CD14-positive monocyte (primary cell): ENCODE data around the gene RELT. TPM values are rescaled to one million over a fixed set of nuclear protein-coding genes. Genes with fewer than 3 reads are reported as not detected.
A peak's percentile ranks its signal among the peaks of the same experiment; 100 is the strongest.

ENCODE experiments used
- DNase-seq, 3 donors: peaks; one replicate each; pipeline ENCODE4 v3.0.0-alpha.2; 2011 to 2022
- H2AFZ ChIP-seq: 2 replicates; pipeline ENCODE4 v1.6.0; 2012; ENCODE audit warnings: mild to moderate bottlenecking, low read depth, low read length, inconsistent platforms; ENCODE audit not compliant: insufficient read depth, poor library complexity, severe bottlenecking
- H3K27ac ChIP-seq, 2 donors: 1 replicate in 1 of 2; 2 replicates in 1 of 2; pipeline ENCODE4 v1.5.1; 2012 to 2013; ENCODE audit warnings: low read length in 2 of 2, control low read depth in 1 of 2, inconsistent platforms in 1 of 2, low read depth in 1 of 2, mild to moderate bottlenecking in 1 of 2
- H3K27me3 ChIP-seq, 2 donors: one replicate each; pipeline versions ENCODE4 v1.6.0 to v1.6.1; 2011 to 2013; ENCODE audit warnings: low read length in 2 of 2; ENCODE audit not compliant: control insufficient read depth in 2 of 2, insufficient read depth in 2 of 2
- H3K36me3 ChIP-seq, 2 donors: replicated peaks in 1 of 2; 1 replicate in 1 of 2; 2 replicates in 1 of 2; pipeline versions ENCODE4 v1.5.1 to v1.6.1; 2012 to 2013; ENCODE audit warnings: low read length in 2 of 2, control low read depth in 1 of 2, inconsistent platforms in 1 of 2, mild to moderate bottlenecking in 1 of 2; ENCODE audit not compliant: insufficient read depth in 2 of 2, control insufficient read depth in 1 of 2
- H3K4me1 ChIP-seq, 2 donors: 1 replicate in 1 of 2; 2 replicates in 1 of 2; pipeline versions ENCODE4 v1.5.1 to v1.6.1; 2012 to 2013; ENCODE audit warnings: low read length in 2 of 2, control low read depth in 1 of 2, inconsistent platforms in 1 of 2, mild to moderate bottlenecking in 1 of 2, moderate library complexity in 1 of 2; ENCODE audit not compliant: insufficient read depth in 2 of 2, control insufficient read depth in 1 of 2
- H3K4me2 ChIP-seq: replicated peaks from 2 replicates; pipeline ENCODE3; 2012; ENCODE audit warnings: low read length, moderate library complexity, mild to moderate bottlenecking; ENCODE audit not compliant: poor library complexity, severe bottlenecking; ENCODE audit errors: extremely low read depth
- H3K4me3 ChIP-seq, 3 experiments: fragments of 200-600 bp in 1 of 3; sonication (generic) in 1 of 3; replicated peaks in 1 of 3; 1 replicate in 2 of 3; 2 replicates in 1 of 3; pipeline ENCODE4 v1.5.1; 2011 to 2013; ENCODE audit warnings: low read length in 3 of 3, mild to moderate bottlenecking in 3 of 3, control low read depth in 2 of 3, low read depth in 2 of 3, inconsistent platforms in 1 of 3, moderate library complexity in 1 of 3
- H3K79me2 ChIP-seq: 2 replicates; pipeline ENCODE4 v1.6.0; 2012; ENCODE audit warnings: mild to moderate bottlenecking, control low read depth, inconsistent platforms, low read length, moderate library complexity; ENCODE audit not compliant: insufficient read depth
- H3K9ac ChIP-seq: 2 replicates; pipeline ENCODE4 v1.6.0; 2017; ENCODE audit warnings: low read length, mild to moderate bottlenecking; ENCODE audit not compliant: insufficient read depth, poor library complexity, severe bottlenecking
- H3K9me3 ChIP-seq, 2 donors: replicated peaks in 1 of 2; 1 replicate in 1 of 2; 2 replicates in 1 of 2; pipeline versions ENCODE4 v1.5.1 to v1.6.1; 2012 to 2013; ENCODE audit warnings: low read length in 2 of 2, control low read depth in 1 of 2; ENCODE audit not compliant: control insufficient read depth in 1 of 2, insufficient read depth in 1 of 2
- H4K20me1 ChIP-seq: 2 replicates; pipeline ENCODE4 v1.6.0; 2012; ENCODE audit warnings: mild to moderate bottlenecking, low read length, control low read depth, moderate library complexity; ENCODE audit not compliant: insufficient read depth
- H3K27ac Mint-ChIP-seq, 7 donors: one replicate each; pipeline ENCODE4 v1.8.0; 2020; ENCODE audit warnings: mild to moderate bottlenecking in 7 of 7, mixed read lengths in 7 of 7, moderate library complexity in 6 of 7, inconsistent platforms in 2 of 7
- H3K27me3 Mint-ChIP-seq, 3 donors: one replicate each; pipeline ENCODE4 v1.8.0; 2021 to 2022; ENCODE audit warnings: low read depth in 3 of 3, mild to moderate bottlenecking in 3 of 3, mixed read lengths in 3 of 3, moderate library complexity in 3 of 3, inconsistent platforms in 1 of 3
- H3K36me3 Mint-ChIP-seq, 2 donors: one replicate each; pipeline ENCODE4 v1.8.0; 2020; ENCODE audit warnings: mixed read lengths in 2 of 2, inconsistent platforms in 1 of 2, mild to moderate bottlenecking in 1 of 2
- H3K4me1 Mint-ChIP-seq: one replicate; pipeline ENCODE4 v1.8.0; 2020; ENCODE audit warnings: mild to moderate bottlenecking, mixed read lengths
- H3K4me3 Mint-ChIP-seq, 2 donors: one replicate each; pipeline ENCODE4 v1.8.0; 2020; ENCODE audit warnings: mild to moderate bottlenecking in 2 of 2, mixed read lengths in 2 of 2, moderate library complexity in 1 of 2
- H3K9me3 Mint-ChIP-seq, 7 donors: one replicate each; pipeline ENCODE4 v1.8.0; 2020 to 2022; ENCODE audit warnings: mixed read lengths in 7 of 7, mild to moderate bottlenecking in 6 of 7, moderate library complexity in 6 of 7, inconsistent platforms in 2 of 7
- CTCF ChIP-seq: fragments of 200-600 bp; IDR thresholded peaks from one replicate; pipeline ENCODE4 v1.8.0; 2022; ENCODE audit warnings: antibody characterized with exemption, mild to moderate bottlenecking
- WGBS: methylation state at CpG from one replicate; pipeline ENCODE4 v1.1.5; 2013; ENCODE audit warnings: missing lambda C conversion rate; ENCODE audit not compliant: insufficient coverage; 5-methylcytosine and 5-hydroxymethylcytosine counted together
- intact Hi-C, 2 donors: fragments of 100-400 bp; cut with micrococcal nuclease; formaldehyde crosslinking; loops; one replicate each; pipeline versions ENCODE4 v1.15.0 to v1.15.1; 2023
- polyA plus RNA-seq, 3 donors: library from polyadenylated mRNA; depleted of rRNA in 1 of 3; unstranded in 2 of 3; stranded (reverse) in 1 of 3; fragments of 300-500 nt in 2 of 3; fragments of >200 nt in 1 of 3; fragmentation: Illumina TruSeq in 2 of 3; gene quantifications; 1 replicate in 2 of 3; 2 replicates in 1 of 3; pipeline ENCODE4 v1.2.3, GENCODE V29; 2012 to 2021

Gene RELT
- polyA plus RNA-seq, 3 donors, result 16.4 to 265 (median 27.3) TPM

- Histone ChIP-seq H4K20me1 (no peaks in the 10 kb centered on the region), H3K27me3 (no peaks in the 10 kb centered on the region), H3K4me1 (no peaks in the 10 kb centered on the region), H3K79me2 (no peaks in the 10 kb centered on the region), H3K36me3 (no peaks in the 10 kb centered on the region), H2AFZ (no peak overlapping the region), H3K4me2 (no peak overlapping the region), H3K9ac (no peak overlapping the region), H3K27ac (no peak overlapping the region), H3K9me3 (no peaks in the 10 kb centered on the region), H3K4me3 (no peak overlapping the region)
- no peak for DNase-seq
- WGBS, result 98% methylated on average over 17 of the region's 19 CpGs
- H3K27ac Mint-ChIP-seq, result no peak overlapping the region
- no peaks in the 10 kb centered on the region for H3K4me1 Mint-ChIP-seq
- peak; percentile 30 for TF ChIP-seq CTCF
- H3K36me3 Mint-ChIP-seq, result no peaks in the 10 kb centered on the region
- H3K9me3 Mint-ChIP-seq, result no peaks in the 10 kb centered on the region
- intact Hi-C loops, result no loop called here
- H3K4me3 Mint-ChIP-seq, result no peak overlapping the region
- peaks cover 0 to 5% (median 1%) of the 10 kb centered on the region in 3 donors for H3K27me3 Mint-ChIP-seq
These were observed 16.1 kb upstream of the RELT start for GRCh38 chr11:73359930-73360742.

- no peak for TF ChIP-seq CTCF
- Histone ChIP-seq H3K9ac (no peak overlapping the region), H3K4me2 (no peak overlapping the region), H4K20me1 (no peaks in the 10 kb centered on the region), H3K27me3 (no peaks in the 10 kb centered on the region), H3K27ac (no peak overlapping the region), H3K4me1 (peaks cover 1 to 3% of the 10 kb centered on the region in 2 donors), H3K4me3 (no peak overlapping the region), H3K79me2 (no peaks in the 10 kb centered on the region), H3K9me3 (no peaks in the 10 kb centered on the region), H3K36me3 (no peaks in the 10 kb centered on the region), H2AFZ (no peak overlapping the region)
- no peak overlapping the region for H3K27ac Mint-ChIP-seq
- H3K4me1 Mint-ChIP-seq, result peaks cover 2% of the 10 kb centered on the region
- no peak for DNase-seq
- intact Hi-C loops, result no loop called here
- no peaks in the 10 kb centered on the region for H3K36me3 Mint-ChIP-seq
- WGBS, result 96% methylated on average over 4 of the region's 8 CpGs
- H3K4me3 Mint-ChIP-seq, result no peak overlapping the region
- no peaks in the 10 kb centered on the region for H3K9me3 Mint-ChIP-seq
- peaks cover 0 to 5% (median 1%) of the 10 kb centered on the region in 3 donors for H3K27me3 Mint-ChIP-seq
These were observed 15.3 kb upstream of the RELT start for GRCh38 chr11:73360743-73361369.
